NCI-H226 (cell line): ENCODE measurements around the gene ITGA11.

Experiments used
- DNase-seq: peaks from one replicate; pipeline ENCODE4 v3.0.0-alpha.2; 2015

The ITGA11 gene

DNA sequence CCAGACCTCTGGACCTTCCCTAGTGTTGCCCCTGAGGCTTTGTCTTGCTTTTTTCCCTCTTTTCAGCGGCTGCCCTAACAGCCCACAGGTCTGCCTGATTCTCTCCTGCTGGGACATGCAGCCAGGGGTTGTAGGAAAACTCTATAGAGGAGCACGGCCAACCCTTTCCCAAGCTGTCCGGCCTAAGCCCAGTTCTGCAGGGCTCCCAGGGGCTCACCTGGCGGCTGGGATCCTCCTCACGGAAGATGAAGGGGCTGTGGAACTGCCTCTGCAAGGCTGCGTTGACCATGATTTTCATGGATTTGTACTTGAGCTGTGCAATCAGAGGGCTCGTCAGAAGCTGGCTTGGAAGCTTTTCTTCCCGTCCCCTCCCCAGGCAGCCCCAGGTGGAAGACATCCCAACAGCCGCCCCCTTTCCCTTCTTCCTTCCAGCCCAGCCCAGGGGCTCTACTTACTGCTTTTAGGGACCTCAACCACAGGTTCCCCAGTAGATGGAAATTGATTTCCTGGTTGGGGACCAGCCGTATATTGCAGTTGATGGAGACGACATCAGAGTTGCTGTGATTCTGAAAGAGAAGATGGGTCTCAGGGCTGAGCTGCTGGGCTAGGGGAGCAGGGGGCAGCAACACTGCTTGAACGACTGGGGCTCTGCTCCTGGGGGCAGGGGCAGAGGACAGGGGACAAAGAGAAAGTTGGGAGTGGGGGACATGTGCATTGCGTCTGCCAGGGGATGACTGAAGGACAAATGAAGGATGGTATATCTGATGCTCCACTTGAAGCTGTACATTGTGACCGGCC, 124.6 kb downstream of the ITGA11 start:
- DNase-seq, result no peak

DNA sequence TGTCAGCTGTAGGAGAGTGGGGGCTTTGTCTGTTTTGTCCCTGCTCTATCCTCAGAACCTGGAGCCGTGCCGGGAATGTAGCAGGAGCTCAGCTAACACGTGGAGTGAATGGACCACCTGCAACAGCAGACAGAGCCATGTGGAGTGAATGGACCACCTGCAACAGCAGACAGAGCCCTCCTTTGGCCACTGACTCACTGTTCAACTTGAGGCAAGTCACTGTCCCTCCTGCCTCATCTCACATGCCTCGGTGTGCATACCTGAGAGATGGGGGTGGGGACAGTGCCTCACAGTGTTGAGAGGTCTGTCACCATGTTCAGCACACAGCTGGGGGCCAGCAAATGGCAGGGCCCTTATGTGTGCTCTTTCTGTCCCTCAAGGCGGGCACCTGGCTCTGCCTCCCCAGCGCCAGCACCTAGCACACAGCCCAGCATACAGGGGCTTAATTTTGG, 126.5 kb downstream of the ITGA11 start:
- DNase-seq, result no peak

DNA sequence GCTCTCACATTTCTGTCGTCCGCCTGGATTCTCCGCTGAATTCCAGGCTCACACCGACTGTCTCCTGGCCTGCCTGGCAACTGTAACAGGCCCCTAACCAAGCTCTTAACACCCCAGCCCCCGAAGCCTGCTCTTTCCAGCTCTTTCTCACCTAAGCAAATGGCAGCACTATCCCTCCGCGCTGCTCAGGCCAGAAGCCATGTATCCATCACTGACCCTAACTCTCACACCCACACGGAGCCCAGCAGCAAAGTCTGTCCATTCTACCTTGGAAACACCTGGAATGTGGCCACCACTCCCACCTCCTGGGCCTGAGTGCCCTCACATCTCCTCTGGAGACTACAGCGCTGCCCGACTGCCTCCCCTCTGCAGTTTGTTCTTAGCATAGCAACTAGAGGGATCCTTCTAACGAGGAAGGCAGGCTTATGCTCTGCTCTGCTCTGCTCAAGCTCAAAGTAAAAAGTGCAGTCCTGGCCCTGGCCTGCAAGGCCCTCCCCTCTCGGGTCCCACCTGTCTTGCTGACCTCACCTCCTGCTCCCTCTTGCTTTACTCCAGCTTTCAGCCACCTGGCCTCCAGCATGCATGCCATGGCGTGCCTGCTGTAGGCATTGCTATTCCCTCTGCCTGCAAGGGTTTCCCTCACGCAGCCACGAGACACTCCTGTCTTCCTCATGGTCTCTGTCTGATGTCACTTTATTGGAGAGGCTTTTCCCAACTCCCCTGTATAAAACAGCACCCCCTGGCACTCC, 127.2 kb downstream of the ITGA11 start:
- DNase-seq, result no peak

- peak; percentile 46 for DNase-seq
These were observed 128.2 kb downstream of the ITGA11 start for GRCh38 chr15:68303560-68304436.

GRCh38 chr15:68303134-68303533, 128.8 kb downstream of the ITGA11 start:
- no peak for DNase-seq

GRCh38 chr15:68302729-68303128, 129.2 kb downstream of the ITGA11 start:
- no peak for DNase-seq

DNA sequence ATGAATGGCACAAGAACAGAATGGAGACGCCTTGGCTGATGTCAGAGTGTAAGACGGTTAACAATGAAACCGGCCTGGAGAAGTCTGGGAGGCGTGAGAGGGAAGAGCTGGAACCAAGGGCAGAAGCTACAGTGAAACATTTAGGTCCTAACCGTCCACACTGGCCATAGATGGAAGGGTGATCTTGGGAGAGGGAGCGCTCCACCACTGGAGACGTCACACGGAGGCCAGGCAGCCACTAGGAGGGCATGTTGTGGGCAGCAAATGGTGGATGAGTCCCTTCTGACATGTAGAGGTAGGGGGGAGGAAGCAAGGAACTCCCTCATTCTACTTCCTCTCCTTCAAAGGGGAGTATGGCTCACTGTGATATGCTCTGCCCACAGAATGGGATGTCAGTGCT, 130.7 kb downstream of the ITGA11 start:
- DNase-seq, result no peak

GRCh38 chr15:68300115-68300940, 131.6 kb downstream of the ITGA11 start:
- no peak for DNase-seq

DNA sequence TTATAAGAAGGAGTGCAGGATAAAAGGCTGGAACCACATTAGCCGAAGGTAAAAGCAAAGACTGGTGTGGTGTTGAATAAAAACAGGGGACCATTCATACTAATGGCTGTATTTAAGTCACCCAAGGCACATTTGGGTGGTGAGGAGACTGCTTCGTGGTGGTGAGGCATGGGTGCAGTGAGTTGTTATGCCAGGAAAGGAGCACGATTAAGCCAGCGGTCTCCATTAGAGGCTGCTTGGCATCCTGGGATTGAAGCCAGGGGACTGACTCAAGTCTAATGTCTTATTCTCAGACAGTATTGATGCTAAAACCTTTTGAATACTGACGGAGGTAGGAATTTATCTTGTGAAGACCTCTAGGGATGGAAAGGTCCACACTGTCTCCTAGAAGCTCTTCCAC, 132.5 kb downstream of the ITGA11 start:
- no peak for DNase-seq

DNA sequence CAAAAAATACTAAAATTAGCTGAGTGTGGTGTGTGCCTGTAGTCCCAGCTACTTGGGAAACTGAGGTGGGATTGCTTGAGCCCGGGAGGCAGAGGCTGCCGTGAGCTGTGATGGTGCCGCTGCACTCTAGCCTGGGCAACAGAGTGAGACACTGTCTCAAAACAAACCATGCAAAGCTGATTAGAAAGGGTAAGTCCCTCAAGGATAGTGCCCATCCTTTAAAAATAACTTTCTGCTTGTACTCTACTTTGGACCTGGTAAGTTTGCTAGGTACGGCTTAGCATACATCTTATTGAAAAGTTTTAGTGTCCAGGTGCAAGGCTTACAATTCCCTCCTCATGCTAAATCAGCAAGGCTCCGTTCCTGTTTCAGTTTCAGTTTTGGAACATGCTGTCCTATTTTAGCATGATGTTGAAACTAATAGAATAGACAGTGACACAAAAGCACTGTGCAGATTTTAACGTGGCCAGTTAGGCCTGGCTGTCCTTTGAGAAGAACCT, 133.0 kb downstream of the ITGA11 start:
- no peak for DNase-seq

DNA sequence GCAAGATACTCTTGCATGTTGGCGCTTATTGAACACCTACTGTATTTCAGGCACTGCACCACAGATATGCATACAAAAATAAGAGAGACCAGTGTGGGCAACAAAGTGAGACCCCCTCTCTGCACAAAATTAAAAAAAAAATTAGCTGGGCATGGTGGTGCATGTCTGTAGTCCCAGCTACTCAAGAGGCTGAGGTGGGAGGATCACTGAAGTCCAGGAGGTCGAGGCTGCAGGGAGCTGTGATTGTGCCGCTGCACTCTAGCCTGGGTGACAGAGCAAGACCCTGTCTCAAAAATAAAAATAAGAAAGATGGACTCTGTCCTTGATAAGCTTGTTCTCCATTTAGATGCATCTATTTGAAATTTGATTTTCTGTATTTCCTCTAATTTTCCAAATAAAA, 133.6 kb downstream of the ITGA11 start:
- no peak for DNase-seq

GRCh38 chr15:68295014-68295805, 136.8 kb downstream of the ITGA11 start:
- no peak for DNase-seq

GRCh38 chr15:68292967-68293366, 139.0 kb downstream of the ITGA11 start:
- DNase-seq, result no peak

DNA sequence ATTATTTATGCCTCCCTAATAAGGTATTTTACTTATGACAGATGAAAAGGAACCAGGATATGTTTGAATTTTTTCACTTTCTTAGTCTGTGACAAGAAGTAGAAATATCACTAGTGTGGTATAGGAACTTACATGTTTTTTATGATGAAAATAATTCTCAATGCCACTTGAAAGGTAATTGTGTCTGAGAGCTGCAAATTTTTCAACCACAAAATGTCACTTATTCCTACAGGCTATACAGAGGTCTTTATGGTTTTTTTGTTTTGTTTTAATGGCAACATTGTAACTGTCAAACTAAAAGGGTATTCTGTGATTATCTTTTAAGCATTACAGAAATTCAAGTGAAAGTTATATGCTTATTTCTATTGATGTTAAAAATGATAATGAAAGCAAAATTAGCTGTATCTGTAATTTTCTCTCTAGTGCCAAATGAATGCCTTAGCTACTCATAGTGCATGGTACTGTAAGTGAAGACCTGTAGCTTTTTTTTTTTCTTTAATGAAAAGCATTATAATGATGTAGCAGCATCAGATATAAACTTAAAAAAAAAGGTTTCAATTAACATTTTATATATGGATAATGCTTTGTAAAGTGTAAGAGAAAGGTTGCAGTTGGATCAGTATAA, 139.7 kb downstream of the ITGA11 start:
- no peak for DNase-seq

- DNase-seq, result no peak
These were observed 141.2 kb downstream of the ITGA11 start for GRCh38 chr15:68290715-68291114.

DNA sequence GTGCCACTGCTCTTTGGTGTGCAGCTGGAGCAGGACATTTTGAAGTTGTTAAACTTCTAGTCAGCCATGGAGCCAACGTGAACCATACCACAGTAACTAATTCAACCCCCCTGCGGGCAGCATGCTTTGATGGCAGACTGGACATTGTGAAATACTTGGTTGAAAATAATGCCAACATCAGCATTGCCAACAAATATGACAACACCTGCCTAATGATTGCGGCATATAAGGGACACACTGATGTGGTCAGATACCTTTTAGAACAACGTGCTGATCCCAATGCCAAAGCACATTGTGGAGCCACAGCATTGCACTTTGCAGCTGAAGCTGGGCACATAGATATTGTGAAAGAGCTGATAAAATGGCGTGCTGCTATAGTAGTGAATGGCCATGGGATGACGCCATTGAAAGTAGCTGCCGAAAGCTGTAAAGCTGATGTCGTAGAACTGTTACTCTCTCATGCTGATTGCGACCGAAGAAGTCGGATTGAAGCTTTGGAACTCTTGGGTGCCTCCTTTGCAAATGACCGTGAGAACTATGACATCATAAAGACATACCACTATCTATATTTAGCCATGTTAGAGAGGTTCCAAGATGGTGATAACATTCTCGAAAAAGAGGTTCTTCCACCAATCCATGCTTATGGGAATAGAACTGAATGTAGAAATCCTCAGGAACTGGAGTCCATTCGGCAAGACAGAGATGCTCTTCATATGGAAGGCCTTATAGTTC, 142.2 kb downstream of the ITGA11 start:
- no peak for DNase-seq

DNA sequence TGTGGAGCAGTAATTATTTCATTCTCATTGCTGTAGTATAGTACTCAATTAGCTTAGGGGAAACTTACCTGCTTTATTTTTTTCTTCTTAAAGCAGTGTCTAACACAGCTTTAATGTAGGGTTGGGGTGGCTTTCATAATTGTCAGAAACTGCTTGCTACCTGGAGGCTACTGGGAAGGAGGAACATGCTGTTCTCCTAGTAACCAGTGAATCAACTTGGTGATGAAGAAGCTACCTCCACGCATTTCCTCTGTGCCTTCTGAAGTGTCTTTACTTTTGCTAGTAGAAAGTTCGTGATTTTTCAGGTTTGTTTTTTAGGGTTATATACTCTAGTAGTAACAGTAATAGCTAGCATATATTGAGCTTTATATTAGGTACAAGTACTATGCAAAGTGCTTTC, 142.9 kb downstream of the ITGA11 start:
- DNase-seq, result no peak

DNA sequence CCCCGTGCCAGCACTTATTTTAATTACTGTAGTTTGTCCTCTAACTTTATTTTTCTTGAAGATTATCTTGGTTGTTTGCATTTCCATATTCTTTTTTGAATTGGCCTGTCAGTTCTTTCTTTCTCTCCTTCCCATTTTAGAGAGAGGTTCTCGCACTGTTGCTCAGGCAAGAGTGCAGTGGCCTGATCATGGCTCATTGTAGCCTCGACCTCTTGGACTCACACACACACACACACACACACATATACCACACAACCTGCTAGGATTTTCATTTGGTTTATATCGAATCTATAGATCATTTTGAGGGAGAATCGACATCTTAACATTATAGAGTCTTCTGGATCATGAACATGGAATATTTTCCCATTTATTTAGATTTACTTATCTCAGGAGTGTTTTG, 145.7 kb downstream of the ITGA11 start:
- DNase-seq, result no peak

- no peak for DNase-seq
These were observed 146.5 kb downstream of the ITGA11 start for GRCh38 chr15:68285259-68285980.
